Karpas-422 (cell line): ENCODE measurements around the gene OR4E1. TPM values are rescaled to one million over a fixed set of nuclear protein-coding genes. Genes with fewer than 3 reads are reported as not detected.
"Not testable (repeated sequence)": the region's sequence is repeated elsewhere in the genome, so short reads cannot be mapped to it uniquely, and the experiment has no call there.

ENCODE experiments used
- DNase-seq: peaks from one replicate; pipeline ENCODE4 v3.0.0-alpha.2; 2015
- H2AFZ ChIP-seq: fragments of 200-600 bp; sonication (generic); 2 replicates; pipeline ENCODE4 v1.6.1; 2014; ENCODE audit warnings: antibody characterized with exemption, low read length, mixed read lengths
- H3K27ac ChIP-seq: fragments of 200-600 bp; sonication (generic); 2 replicates; pipeline ENCODE4 v1.5.1; 2014; ENCODE audit warnings: mild to moderate bottlenecking, low read length, moderate library complexity
- H3K27me3 ChIP-seq: fragments of 200-600 bp; sonication (generic); 2 replicates; pipeline ENCODE4 v1.6.1; 2014; ENCODE audit warnings: low read length, mixed read lengths
- H3K36me3 ChIP-seq: fragments of 200-600 bp; sonication (generic); 2 replicates; pipeline ENCODE4 v1.6.1; 2014; ENCODE audit warnings: low read length, mixed read lengths; ENCODE audit not compliant: insufficient read depth
- H3K4me1 ChIP-seq: fragments of 200-600 bp; sonication (generic); 2 replicates; pipeline ENCODE4 v1.6.1; 2014; ENCODE audit warnings: mild to moderate bottlenecking, low read length, mixed read lengths
- H3K4me2 ChIP-seq: fragments of 200-600 bp; sonication (generic); 2 replicates; pipeline ENCODE4 v1.6.1; 2014; ENCODE audit warnings: low read length, low read depth, mild to moderate bottlenecking; ENCODE audit not compliant: poor library complexity, severe bottlenecking
- H3K4me3 ChIP-seq: fragments of 200-600 bp; sonication (generic); 2 replicates; pipeline ENCODE4 v1.5.1; 2014; ENCODE audit warnings: mild to moderate bottlenecking, antibody characterized with exemption, low read length, mixed read lengths
- H3K79me2 ChIP-seq: fragments of 200-600 bp; sonication (generic); 2 replicates; pipeline ENCODE4 v1.6.1; 2014; ENCODE audit warnings: mild to moderate bottlenecking, low read length, mixed read lengths
- H3K9ac ChIP-seq: fragments of 200-600 bp; sonication (generic); 2 replicates; pipeline ENCODE4 v1.6.0; 2014; ENCODE audit warnings: low read length
- H3K9me2 ChIP-seq: fragments of 200-600 bp; sonication (generic), shearing (Covaris generic); replicated peaks from 2 replicates; pipeline ENCODE4 v1.6.0; 2014; ENCODE audit warnings: mild to moderate bottlenecking, low read length, moderate library complexity; ENCODE audit not compliant: insufficient read depth
- H3K9me3 ChIP-seq: fragments of 300-700, 200-600 bp; sonication (generic); 2 replicates; pipeline ENCODE4 v1.6.1; 2014; ENCODE audit warnings: low read length, mixed read lengths
- H4K20me1 ChIP-seq: fragments of 200-600 bp; sonication (generic); 2 replicates; pipeline ENCODE4 v1.6.1; 2014; ENCODE audit warnings: mild to moderate bottlenecking, antibody characterized with exemption, low read length, low read depth; ENCODE audit not compliant: insufficient read depth
- total RNA-seq: library from RNA; depleted of rRNA; stranded (reverse); fragments of >200 nt; shearing (Covaris generic); gene quantifications from 2 replicates; pipeline ENCODE4 v1.2.3, GENCODE V29; 2014; ENCODE audit warnings: low replicate concordance

The OR4E1 gene
- total RNA-seq, 1 experiment from 2014 or later = not detected

GRCh38 chr14:21703357-21704326 lies 30.0 kb upstream of the OR4E1 start:
- Histone ChIP-seq H3K79me2 (no peaks in the 10 kb centered on the region), H3K9me2 (no peaks in the 10 kb centered on the region), H3K36me3 (no peaks in the 10 kb centered on the region; the same call in 1 of the 2 replicates), H3K4me2 (peak overlapping the region; percentile 76), H2AFZ (no peak overlapping the region), H3K9me3 (peaks cover 8% of the 10 kb centered on the region), H3K9ac (no peak overlapping the region), H3K4me1 (peaks cover 51% of the 10 kb centered on the region), H3K4me3 (peak overlapping the region; percentile 49), H4K20me1 (peaks cover 9% of the 10 kb centered on the region; the same call in 1 of the 2 replicates), H3K27ac (peak overlapping the region; percentile 87), H3K27me3 (peaks cover 13% of the 10 kb centered on the region; the same call in 1 of the 2 replicates)
- peak; percentile 96 for DNase-seq

GRCh38 chr14:21702316-21702715 lies 28.7 kb upstream of the OR4E1 start:
- Histone ChIP-seq H3K4me3 (no peak overlapping the region), H4K20me1 (peaks cover 9% of the 10 kb centered on the region; the same call in 1 of the 2 replicates), H3K9me2 (no peaks in the 10 kb centered on the region), H3K9me3 (peaks cover 7% of the 10 kb centered on the region), H3K27ac (no peak overlapping the region), H3K27me3 (peaks cover 8% of the 10 kb centered on the region; the same call in 1 of the 2 replicates), H3K79me2 (no peaks in the 10 kb centered on the region), H2AFZ (no peak overlapping the region), H3K36me3 (no peaks in the 10 kb centered on the region), H3K9ac (no peak overlapping the region), H3K4me2 (no peak overlapping the region), H3K4me1 (peaks cover 51% of the 10 kb centered on the region)
- DNase-seq = no peak

GRCh38 chr14:21699551-21699950 lies 25.9 kb upstream of the OR4E1 start:
- no peak overlapping the region for H2AFZ ChIP-seq
- no peaks in the 10 kb centered on the region for H3K36me3 ChIP-seq
- H4K20me1 ChIP-seq = peaks cover 9% of the 10 kb centered on the region
- H3K4me1 ChIP-seq = peaks cover 35% of the 10 kb centered on the region
- no peak overlapping the region for H3K4me3 ChIP-seq
- H3K9me3 ChIP-seq = no peaks in the 10 kb centered on the region
- no peak overlapping the region for H3K9ac ChIP-seq
- H3K79me2 ChIP-seq = no peaks in the 10 kb centered on the region
- no peak overlapping the region for H3K4me2 ChIP-seq
- no peaks in the 10 kb centered on the region for H3K9me2 ChIP-seq
- DNase-seq = no peak
- H3K27me3 ChIP-seq = no peaks in the 10 kb centered on the region; the same call in 1 of the 2 replicates
- no peak overlapping the region for H3K27ac ChIP-seq

- H3K4me3 ChIP-seq, DNase-seq, H3K9me2 ChIP-seq, H3K4me2 ChIP-seq, H3K9me3 ChIP-seq, H2AFZ ChIP-seq, H3K9ac ChIP-seq, H3K79me2 ChIP-seq, H3K27ac ChIP-seq, H3K36me3 ChIP-seq, H3K27me3 ChIP-seq, H4K20me1 ChIP-seq: not testable (repeated sequence)
- H3K4me1 ChIP-seq = peaks cover 25% of the 10 kb centered on the region
Observed at GRCh38 chr14:21698538-21698937, 24.9 kb upstream of the OR4E1 start.

GRCh38 chr14:21697662-21698061 lies 24.0 kb upstream of the OR4E1 start:
- not testable (repeated sequence) for H3K4me3 ChIP-seq, H3K27me3 ChIP-seq, H3K9ac ChIP-seq, H3K79me2 ChIP-seq, H3K36me3 ChIP-seq, H3K27ac ChIP-seq, H4K20me1 ChIP-seq, H3K9me2 ChIP-seq, H3K4me2 ChIP-seq, H3K9me3 ChIP-seq, DNase-seq, H2AFZ ChIP-seq
- H3K4me1 ChIP-seq = peaks cover 16% of the 10 kb centered on the region

GRCh38 chr14:21694425-21694824 lies 20.8 kb upstream of the OR4E1 start:
- Histone ChIP-seq H3K9me3 (no peaks in the 10 kb centered on the region), H3K27ac (no peak overlapping the region), H3K4me3 (no peak overlapping the region), H3K9me2 (no peaks in the 10 kb centered on the region), H3K4me1 (no peaks in the 10 kb centered on the region), H3K79me2 (no peaks in the 10 kb centered on the region), H2AFZ (no peak overlapping the region), H3K4me2 (no peak overlapping the region), H3K9ac (no peak overlapping the region), H3K36me3 (no peaks in the 10 kb centered on the region), H4K20me1 (no peaks in the 10 kb centered on the region; the same call in 1 of the 2 replicates), H3K27me3 (no peaks in the 10 kb centered on the region)
- DNase-seq = no peak

- Histone ChIP-seq H3K4me3 (no peak overlapping the region), H3K4me1 (no peaks in the 10 kb centered on the region), H3K9me3 (no peaks in the 10 kb centered on the region), H3K79me2 (no peaks in the 10 kb centered on the region), H4K20me1 (no peaks in the 10 kb centered on the region; the same call in 1 of the 2 replicates), H3K36me3 (no peaks in the 10 kb centered on the region), H3K4me2 (no peak overlapping the region), H2AFZ (no peak overlapping the region), H3K27ac (no peak overlapping the region), H3K9ac (no peak overlapping the region), H3K27me3 (no peaks in the 10 kb centered on the region), H3K9me2 (no peaks in the 10 kb centered on the region)
- DNase-seq = no peak
Observed at GRCh38 chr14:21686468-21686867, 12.8 kb upstream of the OR4E1 start.

GRCh38 chr14:21680072-21680471 lies 6.5 kb upstream of the OR4E1 start:
- Histone ChIP-seq H3K4me3 (no peak overlapping the region), H4K20me1 (no peaks in the 10 kb centered on the region; the same call in 1 of the 2 replicates), H3K9ac (no peak overlapping the region), H3K79me2 (no peaks in the 10 kb centered on the region), H3K4me1 (peaks cover 11% of the 10 kb centered on the region), H3K9me2 (no peaks in the 10 kb centered on the region), H3K27ac (no peak overlapping the region), H3K36me3 (no peaks in the 10 kb centered on the region), H2AFZ (no peak overlapping the region), H3K27me3 (no peaks in the 10 kb centered on the region), H3K9me3 (no peaks in the 10 kb centered on the region), H3K4me2 (no peak overlapping the region)
- no peak for DNase-seq
